Sigmoid colon (tissue), 3 donors: Measurements from ENCODE around the gene MAS1L.

Experiments used
- POLR2A ChIP-seq, 2 donors: fragments of 450-650 bp; IDR thresholded peaks; one replicate each; pipeline ENCODE4 v1.6.1; 2016; ENCODE audit warnings: antibody characterized with exemption in 2 of 2, mild to moderate bottlenecking in 2 of 2, moderate library complexity in 2 of 2
- TF ChIP-seq, protein P1 (sequence below), 4 experiments: fragments of 450-650 bp in 3 of 4; fragments of 200-600 bp in 1 of 4; IDR thresholded peaks; one replicate each; pipeline ENCODE4 v1.5.1; 2016 to 2019; ENCODE audit warnings: antibody characterized with exemption in 4 of 4, mild to moderate bottlenecking in 3 of 4, moderate library complexity in 2 of 4

DNA sequence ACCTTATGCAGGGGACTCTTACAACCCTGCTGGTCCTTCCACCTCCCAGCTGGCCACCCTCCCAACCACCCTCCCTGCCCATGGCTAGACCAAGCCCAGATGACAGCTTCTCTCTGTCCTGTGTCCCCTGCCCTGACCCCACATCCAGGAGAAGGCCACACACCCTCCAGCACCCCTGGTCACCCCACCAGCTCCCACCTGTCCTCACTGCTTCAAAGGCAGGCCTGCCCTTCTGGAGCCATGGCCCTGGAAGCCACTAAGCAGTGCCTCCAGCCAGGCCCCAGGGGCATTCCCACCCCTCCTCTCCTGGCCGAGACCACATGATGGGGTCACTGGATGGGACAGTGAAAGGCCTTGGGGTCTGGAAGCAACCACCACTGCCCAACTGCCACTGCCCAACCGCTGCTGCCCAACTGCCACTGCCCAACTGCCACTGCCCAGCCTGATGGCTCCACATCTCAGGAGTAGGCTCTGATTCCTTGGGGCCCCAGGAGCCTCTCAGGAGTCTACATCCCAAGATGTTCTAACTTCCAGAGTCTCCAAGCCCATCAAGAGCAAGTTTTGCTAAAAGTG, 41.3 kb upstream of the MAS1L start:
- TF ChIP-seq POLR2A (IDR thresholded peaks at IDR 0.05) = no peak
- TF ChIP-seq, protein P1, sequence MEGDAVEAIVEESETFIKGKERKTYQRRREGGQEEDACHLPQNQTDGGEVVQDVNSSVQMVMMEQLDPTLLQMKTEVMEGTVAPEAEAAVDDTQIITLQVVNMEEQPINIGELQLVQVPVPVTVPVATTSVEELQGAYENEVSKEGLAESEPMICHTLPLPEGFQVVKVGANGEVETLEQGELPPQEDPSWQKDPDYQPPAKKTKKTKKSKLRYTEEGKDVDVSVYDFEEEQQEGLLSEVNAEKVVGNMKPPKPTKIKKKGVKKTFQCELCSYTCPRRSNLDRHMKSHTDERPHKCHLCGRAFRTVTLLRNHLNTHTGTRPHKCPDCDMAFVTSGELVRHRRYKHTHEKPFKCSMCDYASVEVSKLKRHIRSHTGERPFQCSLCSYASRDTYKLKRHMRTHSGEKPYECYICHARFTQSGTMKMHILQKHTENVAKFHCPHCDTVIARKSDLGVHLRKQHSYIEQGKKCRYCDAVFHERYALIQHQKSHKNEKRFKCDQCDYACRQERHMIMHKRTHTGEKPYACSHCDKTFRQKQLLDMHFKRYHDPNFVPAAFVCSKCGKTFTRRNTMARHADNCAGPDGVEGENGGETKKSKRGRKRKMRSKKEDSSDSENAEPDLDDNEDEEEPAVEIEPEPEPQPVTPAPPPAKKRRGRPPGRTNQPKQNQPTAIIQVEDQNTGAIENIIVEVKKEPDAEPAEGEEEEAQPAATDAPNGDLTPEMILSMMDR (IDR thresholded peaks at IDR 0.05) = no peak
